HG03575 (cell line): ENCODE data around the gene KCNA4.
"Not testable (repeated sequence)": the region's sequence is repeated elsewhere in the genome, so short reads cannot be mapped to it uniquely, and the experiment has no call there.

Experiments used
- ATAC-seq: cut with Tn5 transposase; IDR thresholded peaks from one replicate; pipeline ENCODE4 v1.9.1; 2021; ENCODE audit not compliant: unreplicated experiment, insufficient number of reproducible peaks, low FRiP score; ENCODE audit errors: extremely low read depth

KCNA4 gene

GRCh38 chr11:30002157-30002785 lies 14.6 kb downstream of the KCNA4 start:
- no peak for ATAC-seq

GRCh38 chr11:30000986-30001750 lies 15.7 kb downstream of the KCNA4 start:
- ATAC-seq, result no peak

GRCh38 chr11:29996016-29996415 lies 20.8 kb downstream of the KCNA4 start:
- no peak for ATAC-seq

- no peak for ATAC-seq
Measured at GRCh38 chr11:29989174-29989970, 27.5 kb downstream of the KCNA4 start.

GRCh38 chr11:29985248-29985647 lies 31.6 kb downstream of the KCNA4 start:
- no peak for ATAC-seq

- ATAC-seq, result no peak
Measured at GRCh38 chr11:29984544-29984943, 32.3 kb downstream of the KCNA4 start.

GRCh38 chr11:29978549-29978948 lies 38.3 kb downstream of the KCNA4 start:
- no peak for ATAC-seq

- ATAC-seq, result not testable (repeated sequence)
Measured at GRCh38 chr11:29975580-29975979, 41.2 kb downstream of the KCNA4 start.

GRCh38 chr11:29963796-29964195 lies 53.0 kb downstream of the KCNA4 start:
- ATAC-seq, result no peak

GRCh38 chr11:29963036-29963435 lies 53.8 kb downstream of the KCNA4 start:
- no peak for ATAC-seq

GRCh38 chr11:29962243-29962642 lies 54.6 kb downstream of the KCNA4 start:
- no peak for ATAC-seq
